ENCODE data around the gene ABI3. TPM values are rescaled to one million over a fixed set of nuclear protein-coding genes. Genes with fewer than 3 reads are reported as not detected.

The ABI3 gene
- total and polyA plus RNA-seq, 11 donors, result 3.3 to 16.1 (median 6.4) TPM

DNA sequence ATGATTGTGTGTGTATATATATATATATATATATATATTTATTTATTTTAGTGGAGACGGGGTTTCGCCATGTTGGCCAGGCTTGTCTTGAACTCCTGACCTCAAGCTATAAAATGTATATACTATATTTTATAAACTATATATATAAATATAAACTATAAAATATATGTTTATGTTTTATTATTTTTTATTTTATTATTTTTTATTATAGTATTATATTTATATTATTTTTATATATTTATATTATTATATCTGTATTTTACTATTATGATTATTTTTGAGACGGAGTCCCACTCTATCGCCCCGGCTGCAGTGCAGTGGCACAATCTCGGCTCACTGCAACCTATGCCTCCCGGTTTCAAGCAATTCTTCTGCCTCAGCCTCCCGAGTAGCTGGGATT is 30.5 kb downstream of the ABI3 start:
- no peak overlapping the region for H3K27ac ChIP-seq
- WGBS, 4 donors, result 87 to 94% (median 91%) methylated on average over 8 of the region's 8 CpGs
- no peak for DNase-seq
- ATAC-seq, result no peak
- TF ChIP-seq, protein P1, sequence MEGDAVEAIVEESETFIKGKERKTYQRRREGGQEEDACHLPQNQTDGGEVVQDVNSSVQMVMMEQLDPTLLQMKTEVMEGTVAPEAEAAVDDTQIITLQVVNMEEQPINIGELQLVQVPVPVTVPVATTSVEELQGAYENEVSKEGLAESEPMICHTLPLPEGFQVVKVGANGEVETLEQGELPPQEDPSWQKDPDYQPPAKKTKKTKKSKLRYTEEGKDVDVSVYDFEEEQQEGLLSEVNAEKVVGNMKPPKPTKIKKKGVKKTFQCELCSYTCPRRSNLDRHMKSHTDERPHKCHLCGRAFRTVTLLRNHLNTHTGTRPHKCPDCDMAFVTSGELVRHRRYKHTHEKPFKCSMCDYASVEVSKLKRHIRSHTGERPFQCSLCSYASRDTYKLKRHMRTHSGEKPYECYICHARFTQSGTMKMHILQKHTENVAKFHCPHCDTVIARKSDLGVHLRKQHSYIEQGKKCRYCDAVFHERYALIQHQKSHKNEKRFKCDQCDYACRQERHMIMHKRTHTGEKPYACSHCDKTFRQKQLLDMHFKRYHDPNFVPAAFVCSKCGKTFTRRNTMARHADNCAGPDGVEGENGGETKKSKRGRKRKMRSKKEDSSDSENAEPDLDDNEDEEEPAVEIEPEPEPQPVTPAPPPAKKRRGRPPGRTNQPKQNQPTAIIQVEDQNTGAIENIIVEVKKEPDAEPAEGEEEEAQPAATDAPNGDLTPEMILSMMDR (IDR thresholded peaks at IDR 0.05), result no peak
- no peak for TF ChIP-seq POLR2A (IDR thresholded peaks at IDR 0.05)
- intact Hi-C loops (cut with DNase I), result no loop called here
- H3K36me3 ChIP-seq, result no peaks in the 10 kb centered on the region
- H3K4me1 ChIP-seq, result no peaks in the 10 kb centered on the region
- H3K9me3 ChIP-seq, result no peaks in the 10 kb centered on the region
- H3K4me3 ChIP-seq, result no peak overlapping the region
- H3K27me3 ChIP-seq, result no peaks in the 10 kb centered on the region

DNA sequence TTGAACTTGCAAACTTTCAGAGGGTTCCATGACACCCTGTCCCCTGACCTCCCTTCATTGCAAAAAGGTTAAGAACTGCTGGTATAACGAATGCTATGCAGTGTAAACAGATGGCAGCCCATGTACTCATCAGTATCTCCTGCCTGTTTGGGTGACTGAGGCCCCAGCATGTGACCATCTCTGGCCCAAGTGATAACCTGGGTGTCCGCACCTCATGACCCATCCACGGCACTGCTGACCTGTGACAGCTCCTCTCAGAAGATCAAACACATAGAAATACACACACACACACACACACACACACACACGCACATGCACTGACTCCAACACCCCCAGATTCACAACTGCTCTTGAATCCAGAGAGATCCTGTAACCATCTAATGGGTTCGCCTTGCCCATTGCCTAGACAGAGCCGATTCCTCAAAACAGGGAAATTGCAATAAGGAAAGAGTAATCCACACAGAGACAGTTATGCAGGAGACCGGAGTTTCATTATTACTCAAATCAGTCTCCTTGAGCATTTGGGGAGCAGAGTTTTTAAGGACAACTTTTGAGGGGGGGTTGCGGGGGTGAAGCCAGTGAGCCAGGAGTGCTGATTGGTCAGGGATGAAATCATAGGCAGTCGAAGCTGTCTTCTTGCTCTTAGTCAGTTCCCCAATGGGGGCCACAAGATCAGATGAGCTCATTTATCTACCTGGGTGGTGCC is 31.3 kb downstream of the ABI3 start:
- no peak overlapping the region for H3K27ac ChIP-seq
- no peak for DNase-seq
- H3K36me3 ChIP-seq, result no peaks in the 10 kb centered on the region
- ATAC-seq, result no peak
- WGBS, 4 donors, result 69 to 80% (median 78%) methylated on average over 9 of the region's 9 CpGs
- H3K4me1 ChIP-seq, result no peaks in the 10 kb centered on the region
- H3K27me3 ChIP-seq, result no peaks in the 10 kb centered on the region
- TF ChIP-seq, protein P1 (IDR thresholded peaks at IDR 0.05), result no peak
- no peak for TF ChIP-seq POLR2A (IDR thresholded peaks at IDR 0.05)
- intact Hi-C loops (cut with DNase I), result no loop called here
- H3K9me3 ChIP-seq, result no peaks in the 10 kb centered on the region
- no peak overlapping the region for H3K4me3 ChIP-seq

DNA sequence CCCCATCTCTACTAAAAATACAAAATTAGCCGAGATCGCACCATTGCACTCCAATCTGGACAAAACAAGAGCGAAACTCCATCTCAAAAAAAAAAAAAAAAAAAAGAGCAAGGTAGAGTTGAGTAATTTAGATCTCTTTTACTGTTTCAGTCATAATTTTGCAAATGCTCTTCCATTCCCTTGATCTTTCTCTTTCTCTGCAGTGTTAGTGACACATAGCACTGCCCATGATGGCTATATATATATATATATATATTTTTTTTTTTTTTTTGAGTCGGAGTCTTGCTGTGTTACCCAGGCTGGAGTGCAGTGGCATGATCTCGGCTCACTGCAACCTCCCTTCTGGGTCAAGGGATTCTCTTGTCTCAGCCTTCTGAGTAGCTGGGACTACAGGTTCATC is 32.3 kb downstream of the ABI3 start:
- H3K9me3 ChIP-seq, result no peaks in the 10 kb centered on the region
- TF ChIP-seq, protein P1 (IDR thresholded peaks at IDR 0.05), result no peak
- TF ChIP-seq POLR2A (IDR thresholded peaks at IDR 0.05), result no peak
- no peak overlapping the region for H3K27ac ChIP-seq
- H3K36me3 ChIP-seq, result no peaks in the 10 kb centered on the region
- 93 to 98% (median 97%) methylated on average over 5 of the region's 5 CpGs for whole genome bisulfite sequencing, 4 donors
- intact Hi-C loops (cut with DNase I), result no loop called here
- DNase-seq (no peak), ATAC-seq (no peak)
- H3K27me3 ChIP-seq, result no peaks in the 10 kb centered on the region
- H3K4me1 ChIP-seq, result no peaks in the 10 kb centered on the region
- H3K4me3 ChIP-seq, result no peak overlapping the region

DNA sequence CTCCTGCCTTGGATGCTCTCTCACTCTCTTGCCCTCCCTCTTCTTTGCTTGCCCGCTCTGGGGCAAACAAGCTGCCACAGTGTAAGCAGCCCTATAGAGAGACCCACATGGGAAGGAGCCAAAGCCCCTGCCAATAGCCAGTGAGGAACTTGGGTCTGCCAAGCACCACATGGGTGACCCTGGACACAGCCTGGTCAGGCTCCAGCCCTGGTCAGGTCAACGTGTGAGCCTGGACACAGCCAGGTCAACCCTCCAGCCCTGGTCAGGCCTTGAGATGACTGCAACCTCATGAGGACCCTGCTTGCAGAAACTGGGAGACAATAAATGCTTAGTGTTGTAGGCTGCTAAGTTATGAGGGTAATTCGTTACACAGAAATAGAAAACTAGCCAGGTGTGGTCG is 34.3 kb downstream of the ABI3 start:
- peaks cover 0 to 12% (median 7%) of the 10 kb centered on the region in 12 donors for H3K4me1 ChIP-seq
- H3K4me3 ChIP-seq, result no peak overlapping the region
- H3K36me3 ChIP-seq, result no peaks in the 10 kb centered on the region
- intact Hi-C loops (cut with DNase I), result no loop called here
- DNase-seq (no peak), ATAC-seq (no peak)
- 91 to 95% (median 92%) methylated on average over 3 to 4 of the region's 4 CpGs for whole genome bisulfite sequencing, 4 donors
- H3K27ac ChIP-seq, result no peak overlapping the region
- H3K9me3 ChIP-seq, result no peaks in the 10 kb centered on the region
- no peaks in the 10 kb centered on the region for H3K27me3 ChIP-seq
- TF ChIP-seq POLR2A (IDR thresholded peaks at IDR 0.05), result no peak
- TF ChIP-seq, protein P1 (IDR thresholded peaks at IDR 0.05), result no peak
